ENCODE measurements around the gene B3GAT1.
A peak's percentile ranks its signal among the peaks of the same experiment; 100 is the strongest.
"Not testable (repeated sequence)": the region's sequence is repeated elsewhere in the genome, so short reads cannot be mapped to it uniquely, and the experiment has no call there.

Gene B3GAT1, protein sequence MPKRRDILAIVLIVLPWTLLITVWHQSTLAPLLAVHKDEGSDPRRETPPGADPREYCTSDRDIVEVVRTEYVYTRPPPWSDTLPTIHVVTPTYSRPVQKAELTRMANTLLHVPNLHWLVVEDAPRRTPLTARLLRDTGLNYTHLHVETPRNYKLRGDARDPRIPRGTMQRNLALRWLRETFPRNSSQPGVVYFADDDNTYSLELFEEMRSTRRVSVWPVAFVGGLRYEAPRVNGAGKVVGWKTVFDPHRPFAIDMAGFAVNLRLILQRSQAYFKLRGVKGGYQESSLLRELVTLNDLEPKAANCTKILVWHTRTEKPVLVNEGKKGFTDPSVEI

GRCh38 chr11:134412203-134413042 lies at the start of gene B3GAT1:
B3GAT1 (minus strand) TSS chr11:134412242; CDS start chr11:134387659, 24,583 bp downstream.
- no peaks in the 10 kb centered on the region for H3K36me3 Mint-ChIP-seq
- no peak within 1 kb of the TSS for H3K27ac Mint-ChIP-seq
- DNase-seq (ENCODE audit: low spot score in 2 of 2) (no peak), ATAC-seq (ENCODE audit: low read depth) (no peak)
- H3K27me3 Mint-ChIP-seq: peaks cover 40% of the 10 kb centered on the region
- H3K9me3 Mint-ChIP-seq: no peaks in the 10 kb centered on the region
- H3K4me3 Mint-ChIP-seq: peak within 1 kb of the TSS; percentile 68
- peaks cover 16% of the 10 kb centered on the region for H3K4me1 Mint-ChIP-seq

DNA sequence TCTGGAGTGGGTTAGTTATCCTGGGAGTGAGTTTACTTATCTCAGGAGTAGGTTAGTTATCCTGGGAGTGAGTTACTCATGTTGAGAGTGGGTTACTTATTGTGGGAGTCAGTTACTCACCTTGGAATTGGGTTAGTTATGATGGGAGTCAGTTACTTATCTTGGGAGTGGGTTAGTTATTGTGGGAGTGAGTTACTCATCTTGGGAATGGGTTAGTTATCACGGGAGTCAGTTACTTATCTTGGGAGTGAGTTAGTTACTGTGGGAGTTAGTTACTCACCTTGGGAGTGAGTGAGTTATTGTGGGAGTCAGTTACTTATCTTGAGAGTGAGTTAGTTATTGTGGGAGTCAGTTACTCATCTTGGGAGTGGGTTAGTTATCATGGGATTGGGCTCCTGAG lies 49.6 kb upstream of the B3GAT1 start:
- DNase-seq (ENCODE audit: low spot score in 2 of 2) (no peak), ATAC-seq (ENCODE audit: low read depth) (no peak)
- H3K27ac Mint-ChIP-seq: no peak overlapping the region
- peaks cover 9% of the 10 kb centered on the region for H3K27me3 Mint-ChIP-seq
- H3K4me3 Mint-ChIP-seq: no peak overlapping the region
- H3K36me3 Mint-ChIP-seq: no peaks in the 10 kb centered on the region
- H3K4me1 Mint-ChIP-seq: no peaks in the 10 kb centered on the region
- peaks cover 2% of the 10 kb centered on the region for H3K9me3 Mint-ChIP-seq

DNA sequence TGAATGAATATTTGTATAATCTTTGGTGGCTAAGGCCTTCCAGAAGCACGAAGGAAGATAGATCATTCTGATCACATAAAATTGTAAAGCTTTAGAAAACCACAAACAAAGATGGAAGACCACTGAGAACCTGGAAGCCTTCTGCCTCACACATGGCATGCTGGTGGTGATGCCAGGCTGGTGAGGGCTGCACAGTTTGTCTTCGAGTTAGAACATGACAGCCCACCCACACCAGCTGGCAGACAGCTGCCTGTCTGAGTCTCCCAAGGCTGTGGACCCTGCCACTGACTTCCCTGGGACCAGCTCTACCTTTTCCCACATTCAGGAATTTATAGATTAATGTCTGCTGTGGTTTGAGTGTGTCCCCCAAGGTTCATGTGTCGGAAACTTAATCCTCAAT lies 48.8 kb upstream of the B3GAT1 start:
- ATAC-seq (ENCODE audit: low read depth): no peak
- H3K4me3 Mint-ChIP-seq: no peak overlapping the region
- peaks cover 9% of the 10 kb centered on the region for H3K27me3 Mint-ChIP-seq
- DNase-seq (ENCODE audit: low spot score in 2 of 2): no peak
- no peak overlapping the region for H3K27ac Mint-ChIP-seq
- no peaks in the 10 kb centered on the region for H3K36me3 Mint-ChIP-seq
- H3K9me3 Mint-ChIP-seq: peaks cover 2% of the 10 kb centered on the region
- H3K4me1 Mint-ChIP-seq: no peaks in the 10 kb centered on the region

DNA sequence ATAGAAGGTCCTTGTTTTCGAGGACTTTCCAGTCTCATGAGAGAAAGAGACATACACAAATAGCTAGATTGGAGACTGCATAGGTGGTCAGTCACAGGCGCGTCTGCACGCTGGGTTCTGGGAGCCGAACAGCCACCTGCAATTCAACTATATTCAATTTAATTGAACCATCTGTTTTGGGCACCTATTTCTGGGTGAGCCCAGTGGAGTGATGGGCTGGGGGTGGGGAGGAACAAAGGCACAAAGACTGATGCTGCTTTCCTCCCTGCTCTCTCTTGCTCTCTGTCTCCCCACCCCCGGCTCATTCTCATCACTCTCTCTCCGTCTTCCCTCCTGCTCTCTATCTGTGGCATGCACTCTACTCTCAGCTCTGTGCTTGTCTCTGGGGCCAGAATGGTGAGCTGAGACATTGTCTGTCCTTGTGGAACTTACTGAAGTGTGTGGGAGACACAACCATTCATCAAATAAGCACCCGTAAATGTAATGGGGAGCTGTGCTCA lies 48.1 kb upstream of the B3GAT1 start:
- peaks cover 8% of the 10 kb centered on the region for H3K27me3 Mint-ChIP-seq
- DNase-seq (ENCODE audit: low spot score in 2 of 2): no peak
- H3K4me1 Mint-ChIP-seq: no peaks in the 10 kb centered on the region
- ATAC-seq (ENCODE audit: low read depth): no peak
- H3K9me3 Mint-ChIP-seq: peaks cover 2% of the 10 kb centered on the region
- H3K27ac Mint-ChIP-seq: no peak overlapping the region
- no peaks in the 10 kb centered on the region for H3K36me3 Mint-ChIP-seq
- H3K4me3 Mint-ChIP-seq: no peak overlapping the region

GRCh38 chr11:134459246-134460061 lies 47.4 kb upstream of the B3GAT1 start:
- no peak for DNase-seq (ENCODE audit: low spot score in 2 of 2)
- Mint-ChIP-seq H3K4me1 (no peaks in the 10 kb centered on the region), H3K9me3 (peaks cover 2% of the 10 kb centered on the region), H3K36me3 (no peaks in the 10 kb centered on the region), H3K27me3 (peaks cover 8% of the 10 kb centered on the region), H3K4me3 (no peak overlapping the region), H3K27ac (no peak overlapping the region)
- no peak for ATAC-seq (ENCODE audit: low read depth)

DNA sequence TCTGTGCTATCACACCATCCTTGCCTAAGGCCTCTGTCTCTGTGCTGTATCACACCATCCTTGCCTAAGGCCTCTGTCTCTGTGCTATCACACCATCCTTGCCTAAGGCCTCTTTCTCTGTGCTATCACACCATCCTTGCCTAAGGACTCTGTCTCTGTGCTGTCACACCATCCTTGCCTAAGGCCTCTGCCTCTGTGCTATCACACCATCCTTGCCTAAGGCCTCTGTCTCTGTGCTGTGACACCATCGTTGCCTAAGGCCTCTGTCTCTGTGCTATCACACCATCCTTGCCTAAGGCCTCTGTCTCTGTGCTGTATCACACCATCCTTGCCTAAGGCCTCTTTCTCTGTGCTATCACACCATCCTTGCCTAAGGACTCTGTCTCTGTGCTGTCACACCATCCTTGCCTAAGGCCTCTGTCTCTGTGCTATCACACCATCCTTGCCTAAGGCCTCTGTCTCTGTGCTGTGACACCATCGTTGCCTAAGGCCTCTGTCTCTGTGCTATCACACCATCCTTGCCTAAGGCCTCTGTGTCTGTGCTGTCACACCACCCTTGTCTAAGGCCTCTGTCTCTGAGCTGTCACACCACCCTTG lies 45.5 kb upstream of the B3GAT1 start:
- not testable (repeated sequence) for H3K27me3 Mint-ChIP-seq; H3K9me3 Mint-ChIP-seq; H3K4me1 Mint-ChIP-seq; ATAC-seq (ENCODE audit: low read depth); H3K4me3 Mint-ChIP-seq; H3K27ac Mint-ChIP-seq; H3K36me3 Mint-ChIP-seq; DNase-seq (ENCODE audit: low spot score in 2 of 2)

- no peak overlapping the region for H3K27ac Mint-ChIP-seq
Measured at GRCh38 chr11:134455516-134455915, 43.5 kb upstream of the B3GAT1 start.

GRCh38 chr11:134454146-134454690 lies 42.2 kb upstream of the B3GAT1 start:
- no peaks in the 10 kb centered on the region for H3K36me3 Mint-ChIP-seq
- no peak for DNase-seq (ENCODE audit: low spot score in 2 of 2)
- no peak overlapping the region for H3K4me3 Mint-ChIP-seq
- H3K9me3 Mint-ChIP-seq: peaks cover 2% of the 10 kb centered on the region
- H3K4me1 Mint-ChIP-seq: no peaks in the 10 kb centered on the region
- H3K27ac Mint-ChIP-seq: no peak overlapping the region
- peaks cover 9% of the 10 kb centered on the region for H3K27me3 Mint-ChIP-seq
- ATAC-seq (ENCODE audit: low read depth): no peak

More at GRCh38 chr11:134455516-134455915, 43.5 kb upstream of the B3GAT1 start:
- no peaks in the 10 kb centered on the region for H3K4me1 Mint-ChIP-seq
- H3K27me3 Mint-ChIP-seq: peaks cover 9% of the 10 kb centered on the region
- no peak for ATAC-seq (ENCODE audit: low read depth)
- no peak overlapping the region for H3K4me3 Mint-ChIP-seq
- no peaks in the 10 kb centered on the region for H3K36me3 Mint-ChIP-seq
- DNase-seq (ENCODE audit: low spot score in 2 of 2): no peak
- H3K9me3 Mint-ChIP-seq: peaks cover 2% of the 10 kb centered on the region

GRCh38 chr11:134453441-134453840 lies 41.4 kb upstream of the B3GAT1 start:
- Mint-ChIP-seq H3K27ac (no peak overlapping the region), H3K4me3 (no peak overlapping the region), H3K4me1 (no peaks in the 10 kb centered on the region), H3K27me3 (peaks cover 9% of the 10 kb centered on the region), H3K36me3 (no peaks in the 10 kb centered on the region), H3K9me3 (no peaks in the 10 kb centered on the region)
- no peak for ATAC-seq (ENCODE audit: low read depth)
- DNase-seq (ENCODE audit: low spot score in 2 of 2): no peak

GRCh38 chr11:134452838-134453155 lies 40.8 kb upstream of the B3GAT1 start:
- H3K4me3 Mint-ChIP-seq: no peak overlapping the region
- DNase-seq (ENCODE audit: low spot score in 2 of 2): no peak
- H3K9me3 Mint-ChIP-seq: no peaks in the 10 kb centered on the region
- H3K27me3 Mint-ChIP-seq: peaks cover 9% of the 10 kb centered on the region
- no peaks in the 10 kb centered on the region for H3K36me3 Mint-ChIP-seq
- H3K4me1 Mint-ChIP-seq: no peaks in the 10 kb centered on the region
- no peak overlapping the region for H3K27ac Mint-ChIP-seq
- ATAC-seq (ENCODE audit: low read depth): no peak

GRCh38 chr11:134452026-134452837 lies 40.2 kb upstream of the B3GAT1 start:
- H3K9me3 Mint-ChIP-seq: no peaks in the 10 kb centered on the region
- no peak for DNase-seq (ENCODE audit: low spot score in 2 of 2)
- H3K36me3 Mint-ChIP-seq: no peaks in the 10 kb centered on the region
- H3K4me1 Mint-ChIP-seq: no peaks in the 10 kb centered on the region
- H3K4me3 Mint-ChIP-seq: no peak overlapping the region
- H3K27ac Mint-ChIP-seq: no peak overlapping the region
- H3K27me3 Mint-ChIP-seq: peaks cover 9% of the 10 kb centered on the region
- ATAC-seq (ENCODE audit: low read depth): no peak

GRCh38 chr11:134450186-134450585 lies 38.1 kb upstream of the B3GAT1 start:
- H3K36me3 Mint-ChIP-seq: no peaks in the 10 kb centered on the region
- H3K9me3 Mint-ChIP-seq: no peaks in the 10 kb centered on the region
- DNase-seq (ENCODE audit: low spot score in 2 of 2) (no peak), ATAC-seq (ENCODE audit: low read depth) (no peak)
- peaks cover 9% of the 10 kb centered on the region for H3K27me3 Mint-ChIP-seq
- no peaks in the 10 kb centered on the region for H3K4me1 Mint-ChIP-seq
- no peak overlapping the region for H3K27ac Mint-ChIP-seq
- H3K4me3 Mint-ChIP-seq: no peak overlapping the region

- ATAC-seq (ENCODE audit: low read depth): no peak
- H3K36me3 Mint-ChIP-seq: no peaks in the 10 kb centered on the region
- H3K27ac Mint-ChIP-seq: no peak overlapping the region
- H3K4me3 Mint-ChIP-seq: no peak overlapping the region
- no peaks in the 10 kb centered on the region for H3K9me3 Mint-ChIP-seq
- H3K27me3 Mint-ChIP-seq: peaks cover 5% of the 10 kb centered on the region
- H3K4me1 Mint-ChIP-seq: no peaks in the 10 kb centered on the region
- no peak for DNase-seq (ENCODE audit: low spot score in 2 of 2)
Measured at GRCh38 chr11:134449713-134450112, 37.7 kb upstream of the B3GAT1 start.
